Suprapubic skin (tissue), 4 donors: Measurements from ENCODE around the gene SZT2. TPM values are rescaled to one million over a fixed set of nuclear protein-coding genes. Genes with fewer than 3 reads are reported as not detected.

Experiments
- DNase-seq, 2 donors: peaks; one replicate each; pipeline ENCODE4 v3.0.0-alpha.2; 2019; ENCODE audit warnings: low spot score in 2 of 2
- H3K27ac ChIP-seq: fragments of 200-600 bp; sonication (generic); one replicate; pipeline ENCODE4 v1.5.1; 2019
- H3K27me3 ChIP-seq: fragments of 200-600 bp; sonication (generic); one replicate; pipeline ENCODE4 v1.5.1; 2019
- H3K36me3 ChIP-seq: fragments of 200-600 bp; sonication (generic); one replicate; pipeline ENCODE4 v1.5.1; 2019
- H3K4me1 ChIP-seq: fragments of 200-600 bp; sonication (generic); one replicate; pipeline ENCODE4 v1.5.1; 2019
- H3K4me3 ChIP-seq: fragments of 200-600 bp; sonication (generic); one replicate; pipeline ENCODE4 v1.5.1; 2019; ENCODE audit warnings: mild to moderate bottlenecking
- H3K9me3 ChIP-seq: fragments of 200-600 bp; sonication (generic); one replicate; pipeline ENCODE4 v1.5.1; 2019
- CTCF ChIP-seq, 2 donors: fragments of 200-600 bp in 1 of 2; fragments of 450-650 bp in 1 of 2; sonication (generic) in 1 of 2; IDR thresholded peaks; one replicate each; pipeline ENCODE4 v1.5.1; 2016 to 2019; ENCODE audit warnings: antibody characterized with exemption in 2 of 2, mild to moderate bottlenecking in 1 of 2, moderate library complexity in 1 of 2
- EP300 ChIP-seq: sonication (generic); formaldehyde crosslinking; IDR thresholded peaks from one replicate; pipeline ENCODE4 v1.6.1; 2017; ENCODE audit warnings: antibody characterized with exemption
- POLR2A ChIP-seq, 2 donors: fragments of 450-650 bp; IDR thresholded peaks; one replicate each; pipeline ENCODE4 v1.6.1; 2017; ENCODE audit warnings: antibody characterized with exemption in 2 of 2, mild to moderate bottlenecking in 2 of 2, moderate library complexity in 2 of 2
- POLR2AphosphoS5 ChIP-seq, 3 donors: sonication (generic); formaldehyde crosslinking; IDR thresholded peaks; one replicate each; pipeline ENCODE4 v1.6.1; 2017; ENCODE audit warnings: antibody characterized with exemption in 3 of 3
- WGBS: methylation state at CpG from one replicate; pipeline ENCODE4 v1.1.5; 2018; 5-methylcytosine and 5-hydroxymethylcytosine counted together
- total RNA-seq, 4 donors: library from RNA; depleted of rRNA; stranded (reverse); fragments of >200 nt; gene quantifications; one replicate each; pipeline ENCODE4 v1.1.0, GENCODE V29; 2016

The SZT2 gene
- total RNA-seq, 4 donors from 2014 or later = 44.2 to 132 (median 65.5) TPM

DNA sequence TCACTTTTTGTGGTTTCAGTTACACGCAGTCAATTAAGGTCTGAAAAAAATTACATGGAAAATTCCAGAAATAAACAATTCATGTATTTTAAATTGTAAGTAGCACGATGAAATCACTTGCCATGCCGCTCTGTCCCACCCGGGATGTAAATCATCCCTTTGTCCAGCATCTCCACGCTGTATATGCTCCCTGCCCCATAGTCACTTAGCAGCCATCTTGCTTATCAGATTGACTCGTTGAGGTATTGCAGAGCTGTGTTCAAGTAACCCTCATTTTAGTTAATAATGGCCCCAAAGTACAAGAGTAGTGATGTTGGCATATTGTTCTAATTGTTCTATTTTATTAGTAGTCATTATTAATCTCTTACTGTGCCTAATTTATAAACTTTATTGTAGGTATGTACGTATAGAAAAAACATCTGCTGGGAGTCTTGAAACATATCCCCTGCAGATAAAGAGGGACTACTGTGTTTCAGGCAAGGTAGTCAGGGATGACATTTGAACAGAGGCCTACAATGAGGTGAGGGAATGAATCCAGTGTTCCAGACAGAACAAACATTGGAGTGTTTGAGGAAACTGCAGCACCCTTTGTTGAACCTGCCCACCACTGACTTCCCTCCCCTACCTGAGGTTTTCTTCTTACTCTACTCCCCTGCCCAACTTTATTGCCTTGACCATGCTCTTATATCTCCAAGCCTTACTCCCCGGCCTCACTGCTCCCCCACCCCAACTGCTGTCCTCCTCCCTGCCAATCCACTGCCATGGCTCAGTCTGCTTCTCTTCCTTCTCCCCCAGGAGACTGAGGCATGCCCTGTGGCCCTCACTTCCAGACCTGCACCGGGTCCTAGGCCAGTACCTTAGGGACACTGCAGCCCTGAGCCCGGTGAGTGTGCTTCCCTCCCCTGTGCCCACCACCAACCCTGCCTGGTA, 38.0 kb upstream of the SZT2 start:
- Histone ChIP-seq H3K9me3 (no peaks in the 10 kb centered on the region), H3K4me1 (peaks cover 22% of the 10 kb centered on the region), H3K27me3 (no peaks in the 10 kb centered on the region), H3K4me3 (no peak overlapping the region), H3K27ac (no peak overlapping the region), H3K36me3 (no peaks in the 10 kb centered on the region)
- no peak for DNase-seq
- WGBS = 85% methylated on average over 10 of the region's 10 CpGs
- TF ChIP-seq EP300 (no peak), POLR2A (IDR thresholded peaks at IDR 0.05) (no peak), CTCF (IDR thresholded peaks at IDR 0.05) (no peak), POLR2AphosphoS5 (IDR thresholded peaks at IDR 0.05) (no peak)

- H3K27me3 ChIP-seq = no peaks in the 10 kb centered on the region
- TF ChIP-seq POLR2A (IDR thresholded peaks at IDR 0.05) (no peak), POLR2AphosphoS5 (IDR thresholded peaks at IDR 0.05) (no peak), CTCF (IDR thresholded peaks at IDR 0.05) (no peak), EP300 (no peak)
- no peaks in the 10 kb centered on the region for H3K9me3 ChIP-seq
- H3K36me3 ChIP-seq = no peaks in the 10 kb centered on the region
- peaks cover 22% of the 10 kb centered on the region for H3K4me1 ChIP-seq
- DNase-seq = no peak
- H3K4me3 ChIP-seq = no peak overlapping the region
- 71% methylated on average over 1 of the region's 2 CpGs for WGBS
- no peak overlapping the region for H3K27ac ChIP-seq
These were observed 37.4 kb upstream of the SZT2 start for GRCh38 chr1:43352351-43352705.

- no peaks in the 10 kb centered on the region for H3K9me3 ChIP-seq
- no peak overlapping the region for H3K4me3 ChIP-seq
- H3K27ac ChIP-seq = no peak overlapping the region
- H3K27me3 ChIP-seq = no peaks in the 10 kb centered on the region
- TF ChIP-seq CTCF (IDR thresholded peaks at IDR 0.05) (no peak), EP300 (no peak), POLR2A (IDR thresholded peaks at IDR 0.05) (no peak), POLR2AphosphoS5 (IDR thresholded peaks at IDR 0.05) (no peak)
- DNase-seq = no peak
- WGBS = 64% methylated on average over 3 of the region's 3 CpGs
- peaks cover 25% of the 10 kb centered on the region for H3K4me1 ChIP-seq
- no peaks in the 10 kb centered on the region for H3K36me3 ChIP-seq
These were observed 36.8 kb upstream of the SZT2 start for GRCh38 chr1:43352881-43353280.

DNA sequence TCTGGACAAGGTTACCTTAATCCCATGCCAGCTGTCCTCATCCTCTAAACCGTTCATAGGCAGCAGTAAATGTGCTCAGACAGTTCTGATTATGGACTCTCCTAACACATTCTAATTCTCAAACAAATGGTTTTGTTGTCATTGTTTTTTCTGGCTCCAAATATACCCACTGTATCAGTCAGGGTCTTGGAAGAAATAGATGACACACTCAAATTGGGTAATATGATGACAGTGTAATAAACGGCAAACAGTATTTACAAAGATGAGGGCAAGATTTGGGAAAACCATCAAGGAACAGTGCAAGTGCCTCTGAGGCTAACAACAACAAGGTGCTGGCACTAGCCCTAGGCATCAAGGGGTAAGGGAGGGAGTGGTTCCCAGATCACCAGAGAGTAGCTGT, 35.2 kb upstream of the SZT2 start:
- Histone ChIP-seq H3K36me3 (no peaks in the 10 kb centered on the region), H3K9me3 (no peaks in the 10 kb centered on the region), H3K4me1 (peaks cover 19% of the 10 kb centered on the region), H3K27ac (no peak overlapping the region), H3K4me3 (no peak overlapping the region), H3K27me3 (no peaks in the 10 kb centered on the region)
- no peak for DNase-seq
- 74% methylated on average over 2 of the region's 2 CpGs for WGBS
- TF ChIP-seq POLR2AphosphoS5 (IDR thresholded peaks at IDR 0.05) (no peak), POLR2A (IDR thresholded peaks at IDR 0.05) (no peak), CTCF (IDR thresholded peaks at IDR 0.05) (no peak), EP300 (no peak)

GRCh38 chr1:43354936-43355335, 34.8 kb upstream of the SZT2 start:
- no peaks in the 10 kb centered on the region for H3K27me3 ChIP-seq

More at GRCh38 chr1:43354936-43355335, 34.8 kb upstream of the SZT2 start:
- H3K27ac ChIP-seq = no peak overlapping the region
- no peaks in the 10 kb centered on the region for H3K36me3 ChIP-seq
- no peak overlapping the region for H3K4me3 ChIP-seq
- DNase-seq = no peak
- 97% methylated on average over 2 of the region's 2 CpGs for WGBS
- peaks cover 16% of the 10 kb centered on the region for H3K4me1 ChIP-seq
- H3K9me3 ChIP-seq = no peaks in the 10 kb centered on the region
- TF ChIP-seq POLR2A (IDR thresholded peaks at IDR 0.05) (no peak), POLR2AphosphoS5 (IDR thresholded peaks at IDR 0.05) (no peak), CTCF (IDR thresholded peaks at IDR 0.05) (no peak), EP300 (no peak)
